GM18907 (cell line): Measurements from ENCODE around the gene FBLN1.
"Not testable (repeated sequence)": the region's sequence is repeated elsewhere in the genome, so short reads cannot be mapped to it uniquely, and the experiment has no call there.

Experiments
- ATAC-seq: cut with Tn5 transposase; IDR thresholded peaks from one replicate; pipeline ENCODE4 v1.9.1; 2021; ENCODE audit warnings: mild to moderate bottlenecking, moderate library complexity; ENCODE audit not compliant: unreplicated experiment

Gene FBLN1

DNA sequence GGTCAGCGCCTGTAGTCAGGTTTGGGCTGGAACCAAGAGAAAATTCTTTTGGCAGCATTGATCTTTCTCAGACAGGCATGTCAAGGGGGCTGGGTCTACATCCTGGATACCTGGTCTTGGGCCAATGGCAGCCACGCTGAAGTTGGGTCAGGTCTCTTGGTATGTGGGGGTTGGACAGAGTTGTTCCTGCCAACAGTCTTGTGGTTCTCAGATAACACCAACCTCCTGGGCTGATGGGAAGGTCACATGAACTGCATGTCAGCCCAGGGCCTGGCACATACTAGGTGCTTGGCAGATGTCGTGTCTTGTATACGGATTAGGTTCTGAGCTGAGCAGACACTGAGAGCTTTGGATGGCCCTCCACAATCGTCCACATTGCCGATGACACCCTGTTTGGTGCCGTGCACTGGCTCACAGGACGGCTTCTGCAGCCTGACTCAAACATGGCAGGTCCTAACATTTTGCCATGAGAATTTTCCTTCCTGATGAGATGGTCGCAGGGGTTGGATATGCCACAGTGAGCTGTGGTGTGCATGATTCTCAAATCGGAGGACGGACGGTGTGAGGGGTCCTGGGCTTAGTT is 42.0 kb downstream of the FBLN1 start:
- no peak for ATAC-seq

DNA sequence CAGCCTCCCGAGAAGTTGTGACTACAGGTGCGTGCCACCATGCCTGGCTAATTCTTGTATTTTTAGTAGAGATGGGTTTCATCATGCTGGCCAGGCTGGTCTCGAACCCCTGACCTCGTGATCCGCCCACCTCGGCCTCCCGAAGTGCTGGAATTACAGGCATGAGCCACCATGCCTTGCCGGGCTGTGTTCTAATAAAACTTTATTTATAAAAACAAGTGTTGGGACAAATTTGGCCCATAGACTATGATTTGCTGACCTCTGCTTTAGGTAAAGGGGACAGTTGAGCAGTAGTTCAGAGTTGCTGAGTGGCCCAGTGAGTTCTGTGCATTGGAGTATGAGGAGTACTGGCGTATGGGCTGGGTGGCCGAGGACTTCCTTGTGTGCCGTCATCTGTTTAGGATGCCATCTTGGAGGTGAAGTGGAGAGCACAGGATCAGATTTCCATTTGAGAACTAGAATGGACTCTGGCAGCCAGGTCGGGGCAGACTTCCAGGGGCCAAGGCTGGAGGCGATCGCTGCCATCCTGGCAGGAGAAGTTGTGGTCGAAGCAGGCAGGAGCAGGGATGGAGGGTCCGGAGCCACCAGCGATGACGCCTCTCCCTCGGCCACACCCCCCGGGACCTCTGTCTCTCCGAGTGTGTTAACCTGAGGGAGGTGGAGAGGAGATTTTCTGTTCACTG is 43.8 kb downstream of the FBLN1 start:
- no peak for ATAC-seq

DNA sequence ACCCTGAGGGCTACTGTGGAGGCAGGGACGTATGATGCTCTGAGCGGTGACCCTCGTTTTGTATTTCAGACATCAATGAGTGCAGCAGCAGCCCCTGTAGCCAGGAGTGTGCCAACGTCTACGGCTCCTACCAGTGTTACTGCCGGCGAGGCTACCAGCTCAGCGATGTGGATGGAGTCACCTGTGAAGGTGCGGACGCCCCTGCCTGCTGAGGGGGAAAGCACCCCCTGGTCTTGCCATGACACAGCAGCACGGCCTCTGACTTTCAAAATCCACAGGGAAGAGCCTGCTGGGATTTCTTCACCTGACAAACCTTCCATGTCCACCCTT is 44.3 kb downstream of the FBLN1 start:
- ATAC-seq, result no peak

GRCh38 chr22:45547731-45548130 is 45.0 kb downstream of the FBLN1 start:
- ATAC-seq, result no peak

DNA sequence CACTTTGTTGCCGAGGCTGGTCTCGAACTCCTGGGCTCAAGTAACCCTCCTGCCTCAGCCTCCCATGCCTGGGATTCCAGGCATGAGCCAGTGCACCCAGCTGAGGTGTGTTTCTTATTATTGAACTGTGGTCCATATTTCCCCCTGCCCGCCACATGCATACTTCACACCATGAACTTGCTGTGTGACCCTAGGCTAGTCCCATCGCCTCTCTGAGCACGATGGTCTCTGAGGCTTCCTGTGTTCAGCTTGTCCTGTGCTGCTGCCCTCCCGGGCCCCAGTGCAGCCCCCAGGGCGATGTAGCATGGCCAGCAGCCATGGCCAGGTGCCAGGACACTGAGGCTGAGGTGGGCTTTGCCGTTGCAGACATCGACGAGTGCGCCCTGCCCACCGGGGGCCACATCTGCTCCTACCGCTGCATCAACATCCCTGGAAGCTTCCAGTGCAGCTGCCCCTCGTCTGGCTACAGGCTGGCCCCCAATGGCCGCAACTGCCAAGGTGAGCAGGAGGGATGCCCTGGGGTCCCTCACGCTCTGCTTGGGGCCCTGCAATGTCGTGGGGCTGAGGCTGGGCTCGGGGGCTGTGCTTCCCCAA is 45.7 kb downstream of the FBLN1 start:
- ATAC-seq, result no peak

GRCh38 chr22:45548991-45549761 is 46.5 kb downstream of the FBLN1 start:
- ATAC-seq, result no peak

GRCh38 chr22:45549762-45550378 is 47.2 kb downstream of the FBLN1 start:
- no peak for ATAC-seq

GRCh38 chr22:45550416-45550815 is 47.7 kb downstream of the FBLN1 start:
- no peak for ATAC-seq

DNA sequence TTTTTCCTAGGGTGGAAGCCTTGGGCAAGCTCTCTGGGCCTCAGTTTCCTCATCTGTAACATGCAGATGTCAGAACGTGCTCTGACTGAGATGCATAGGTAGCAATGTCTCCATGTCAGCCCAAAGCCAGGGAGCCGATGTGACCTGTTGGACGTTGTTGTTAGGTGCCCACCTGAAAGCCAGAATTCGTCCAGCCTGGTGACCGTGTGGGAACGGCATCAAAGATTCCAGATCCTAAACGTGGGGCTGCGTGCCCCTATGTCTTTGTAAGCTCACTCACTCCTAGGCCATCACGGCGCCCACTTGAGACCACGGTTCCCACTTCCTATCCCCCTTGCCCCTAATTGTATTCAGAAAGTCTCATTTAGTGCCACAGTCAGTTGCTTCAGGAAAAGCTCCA is 48.2 kb downstream of the FBLN1 start:
- ATAC-seq, result no peak

DNA sequence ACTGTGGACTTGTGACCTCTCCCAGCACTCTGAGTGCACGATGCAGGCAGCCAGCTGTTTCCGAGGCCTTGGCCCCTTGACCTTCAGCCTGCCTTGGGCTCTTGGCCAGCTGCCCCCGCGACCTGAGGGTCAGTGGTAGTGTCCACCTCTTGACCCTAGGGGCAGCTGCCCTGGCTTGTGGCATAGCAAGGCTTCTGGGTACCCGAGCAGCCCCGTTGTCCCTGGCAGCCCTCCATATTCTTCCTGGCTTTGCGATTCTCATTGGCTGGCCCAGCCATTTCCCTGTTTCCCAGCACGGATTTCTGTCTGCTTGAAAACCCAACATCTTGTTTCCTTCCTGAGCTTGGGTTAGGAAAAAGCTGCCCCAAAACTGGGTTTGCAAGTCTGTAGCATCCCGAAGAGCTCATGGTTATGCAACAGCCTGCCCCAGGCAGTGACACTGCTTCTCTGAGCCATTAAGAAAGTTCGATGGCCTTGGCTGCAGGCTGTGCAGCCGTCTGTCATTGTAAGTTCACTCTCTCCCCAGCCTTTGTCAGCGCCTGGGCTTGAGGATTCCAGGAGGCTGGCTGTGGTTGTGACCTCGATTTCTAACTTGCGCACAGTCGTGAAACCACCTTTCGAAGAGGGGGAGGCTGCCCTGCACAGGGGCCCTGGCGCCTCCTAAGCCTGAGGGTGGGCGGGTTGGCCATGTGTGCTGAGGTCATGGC is 48.8 kb downstream of the FBLN1 start:
- no peak for ATAC-seq

- no peak for ATAC-seq
These were observed 49.3 kb downstream of the FBLN1 start for GRCh38 chr22:45552017-45552411.

- no peak for ATAC-seq
These were observed 50.1 kb downstream of the FBLN1 start for GRCh38 chr22:45552580-45553350.

- ATAC-seq, result no peak
These were observed 50.8 kb downstream of the FBLN1 start for GRCh38 chr22:45553351-45554039.

DNA sequence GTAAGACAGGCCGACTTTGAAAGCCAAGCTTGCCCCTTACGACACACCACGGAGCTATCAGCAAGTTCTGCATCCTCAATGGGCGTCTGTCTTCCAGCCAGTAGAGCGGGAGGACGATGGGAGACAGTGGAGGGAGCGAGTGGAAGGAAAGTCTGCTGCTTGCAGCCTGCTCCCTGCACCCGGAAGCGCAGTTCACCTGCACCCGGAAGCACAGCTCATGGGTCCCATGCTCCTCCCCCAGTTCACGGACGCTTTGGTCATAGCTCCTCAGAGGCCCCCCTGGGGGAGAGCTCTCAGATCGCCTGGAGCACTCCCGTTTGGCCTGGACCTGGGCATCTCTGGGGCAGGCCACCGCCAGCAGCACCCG is 51.3 kb downstream of the FBLN1 start:
- no peak for ATAC-seq

DNA sequence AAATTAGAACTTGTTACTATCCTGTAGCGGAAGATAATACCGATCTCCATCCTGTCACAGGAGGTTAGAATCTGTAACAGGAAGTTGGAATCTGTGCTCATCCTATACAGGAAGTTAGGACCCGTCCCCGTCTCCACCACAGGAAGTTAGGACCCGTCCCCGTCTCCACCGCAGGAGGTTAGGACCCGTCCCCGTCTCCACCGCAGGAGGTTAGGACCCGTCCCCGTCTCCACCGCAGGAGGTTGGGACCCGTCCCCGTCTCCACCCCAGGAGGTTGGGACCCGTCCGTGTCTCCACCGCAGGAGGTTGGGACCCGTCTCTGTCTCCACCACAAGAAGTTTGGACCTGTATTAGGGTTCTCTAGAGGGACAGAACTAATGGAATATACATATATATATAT is 52.2 kb downstream of the FBLN1 start:
- ATAC-seq, result no peak

DNA sequence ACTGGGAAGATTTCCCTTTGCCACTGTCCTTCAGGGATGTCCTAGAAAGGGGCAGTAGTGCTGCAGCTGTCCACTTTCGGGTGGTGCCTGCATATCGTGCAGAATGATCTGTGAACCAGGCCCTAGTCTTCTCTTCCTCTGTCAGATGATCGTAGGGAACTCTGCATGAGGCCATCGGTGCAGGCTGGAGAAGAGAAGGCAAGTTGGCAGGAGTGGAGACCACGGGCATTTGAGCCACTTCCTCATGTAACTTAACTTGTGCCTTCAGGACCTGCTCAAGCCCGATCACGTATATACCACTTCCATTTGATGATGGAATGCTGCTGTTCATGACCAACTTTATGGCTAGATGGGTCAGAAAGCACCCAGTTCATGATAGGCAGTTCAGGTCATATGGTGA is 55.2 kb downstream of the FBLN1 start:
- not testable (repeated sequence) for ATAC-seq

DNA sequence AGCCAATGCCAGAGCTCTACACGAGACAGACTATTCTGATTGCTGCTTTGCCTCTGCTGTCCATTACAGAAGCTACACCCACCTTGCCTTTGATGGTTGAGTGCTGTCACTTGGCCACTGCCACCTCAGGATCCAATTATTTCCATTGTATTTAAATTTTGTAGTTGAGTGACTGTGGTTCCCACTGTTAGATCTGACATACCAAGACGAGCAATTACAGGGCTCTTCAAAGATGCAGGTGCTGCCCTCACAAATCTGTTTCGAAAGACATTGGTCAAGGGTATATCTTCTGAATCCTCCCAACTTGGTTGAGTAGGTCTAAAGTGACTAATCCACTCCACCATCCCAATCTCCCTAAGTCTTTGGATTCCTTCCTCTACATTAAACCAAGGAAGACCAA is 57.4 kb downstream of the FBLN1 start:
- ATAC-seq, result not testable (repeated sequence)

- not testable (repeated sequence) for ATAC-seq
These were observed 58.1 kb downstream of the FBLN1 start for GRCh38 chr22:45560761-45561160.

GRCh38 chr22:45562102-45562501 is 59.4 kb downstream of the FBLN1 start:
- ATAC-seq, result no peak
